Left lung (tissue), 10 donors: ENCODE measurements around the gene CAMTA1. TPM values are rescaled to one million over a fixed set of nuclear protein-coding genes. Genes with fewer than 3 reads are reported as not detected.

Experiments used
- ATAC-seq: fragments of 200-7000 bp; cut with Tn5 transposase; one replicate; pipeline ENCODE4 v1.9.1; 2020; ENCODE audit warnings: moderate library complexity
- DNase-seq, 4 donors: peaks; one replicate each; pipeline ENCODE4 v3.0.0-alpha.2; 2013 to 2020
- H3K27ac ChIP-seq, 2 donors: fragments of 200-600 bp; sonication (generic) in 1 of 2; one replicate each; pipeline versions ENCODE4 v1.5.0 to v1.8.0; 2020 to 2021
- H3K27me3 ChIP-seq, 2 donors: fragments of 200-600 bp; sonication (generic) in 1 of 2; one replicate each; pipeline versions ENCODE4 v1.5.0 to v1.8.0; 2020 to 2021
- H3K36me3 ChIP-seq, 2 donors: fragments of 200-600 bp; sonication (generic) in 1 of 2; one replicate each; pipeline versions ENCODE4 v1.5.0 to v1.8.0; 2020 to 2021
- H3K4me1 ChIP-seq, 2 donors: fragments of 200-600 bp; one replicate each; pipeline ENCODE4 v1.8.0; 2021
- H3K4me3 ChIP-seq, 2 donors: fragments of 200-600 bp; sonication (generic) in 1 of 2; one replicate each; pipeline versions ENCODE4 v1.5.0 to v1.8.0; 2020 to 2021; ENCODE audit warnings: mild to moderate bottlenecking in 1 of 2
- H3K9me3 ChIP-seq, 2 donors: fragments of 200-600 bp; sonication (generic) in 1 of 2; one replicate each; pipeline versions ENCODE4 v1.5.0 to v1.8.0; 2020 to 2021
- CTCF ChIP-seq, 2 donors: fragments of 200-600 bp; sonication (generic) in 1 of 2; IDR thresholded peaks; one replicate each; pipeline versions ENCODE4 v1.5.0 to v1.8.0; 2021; ENCODE audit warnings: antibody characterized with exemption in 2 of 2
- intact Hi-C, 2 donors: fragments of 100-400 bp; cut with DNase I; formaldehyde crosslinking; loops; one replicate each; pipeline versions ENCODE4 v1.11.2 to v1.14.2; 2022
- polyA plus RNA-seq, 6 donors: library from polyadenylated mRNA; unstranded; fragments of 120-200 nt; gene quantifications; one replicate each; pipeline ENCODE4 v1.2.1, GENCODE V29; 2013; ENCODE audit not compliant: insufficient read length in 6 of 6
- total RNA-seq, 2 donors: library from RNA; stranded (reverse); fragmentation: NEBNext Ultra II Directional; extraction: Animal tissue kit (Norgen Biotek cat#: 25700); gene quantifications; one replicate each; pipeline ENCODE4 v1.2.1, GENCODE V29; 2021
- donor health status: DM: no; HTN: yes; CAD: no.
- donor health status: DM: no; HTN: no; CAD: no.

Gene CAMTA1
- total and polyA plus RNA-seq, 8 donors, result 42.7 to 69.1 (median 49.4) TPM

- no peaks in the 10 kb centered on the region for H3K27me3 ChIP-seq
- no peak overlapping the region for H3K27ac ChIP-seq
- H3K36me3 ChIP-seq, result no peaks in the 10 kb centered on the region
- H3K4me1 ChIP-seq, result no peaks in the 10 kb centered on the region
- H3K4me3 ChIP-seq, result no peak overlapping the region
- intact Hi-C loops, result no loop called here
- ATAC-seq (no peak), DNase-seq (no peak)
- H3K9me3 ChIP-seq, result no peaks in the 10 kb centered on the region
- no peak for TF ChIP-seq CTCF (IDR thresholded peaks at IDR 0.05)
These were observed 559.0 kb downstream of the CAMTA1 start for GRCh38 chr1:7344299-7344698.

- no peaks in the 10 kb centered on the region for H3K9me3 ChIP-seq
- no peak overlapping the region for H3K27ac ChIP-seq
- intact Hi-C loops, result no loop called here
- H3K4me3 ChIP-seq, result no peak overlapping the region
- no peaks in the 10 kb centered on the region for H3K36me3 ChIP-seq
- no peaks in the 10 kb centered on the region for H3K27me3 ChIP-seq
- TF ChIP-seq CTCF (IDR thresholded peaks at IDR 0.05), result no peak
- H3K4me1 ChIP-seq, result no peaks in the 10 kb centered on the region
- ATAC-seq (no peak), DNase-seq (no peak)
These were observed 560.3 kb downstream of the CAMTA1 start for GRCh38 chr1:7345516-7345915.

GRCh38 chr1:7346070-7346596 lies 560.9 kb downstream of the CAMTA1 start:
- H3K4me3 ChIP-seq, result no peak overlapping the region
- DNase-seq (no peak), ATAC-seq (no peak)
- no peaks in the 10 kb centered on the region for H3K9me3 ChIP-seq
- H3K4me1 ChIP-seq, result no peaks in the 10 kb centered on the region
- H3K27ac ChIP-seq, result no peak overlapping the region
- intact Hi-C loops, result no loop called here
- no peaks in the 10 kb centered on the region for H3K36me3 ChIP-seq
- H3K27me3 ChIP-seq, result no peaks in the 10 kb centered on the region
- TF ChIP-seq CTCF (IDR thresholded peaks at IDR 0.05), result no peak

GRCh38 chr1:7346600-7347570 lies 561.6 kb downstream of the CAMTA1 start:
- ATAC-seq, result no peak
- no peak for TF ChIP-seq CTCF (IDR thresholded peaks at IDR 0.05)
- H3K4me1 ChIP-seq, result no peaks in the 10 kb centered on the region

GRCh38 chr1:7348073-7348472 lies 562.8 kb downstream of the CAMTA1 start:
- no peak for TF ChIP-seq CTCF (IDR thresholded peaks at IDR 0.05)
- H3K27me3 ChIP-seq, result no peaks in the 10 kb centered on the region

More at GRCh38 chr1:7346600-7347570, 561.6 kb downstream of the CAMTA1 start:
- DNase-seq, result no peak
- H3K36me3 ChIP-seq, result no peaks in the 10 kb centered on the region
- H3K27ac ChIP-seq, result no peak overlapping the region
- no peaks in the 10 kb centered on the region for H3K27me3 ChIP-seq
- H3K4me3 ChIP-seq, result no peak overlapping the region
- no peaks in the 10 kb centered on the region for H3K9me3 ChIP-seq
- intact Hi-C loops, result no loop called here

More at GRCh38 chr1:7348073-7348472, 562.8 kb downstream of the CAMTA1 start:
- Histone ChIP-seq H3K4me3 (no peak overlapping the region), H3K27ac (no peak overlapping the region), H3K4me1 (no peaks in the 10 kb centered on the region), H3K9me3 (no peaks in the 10 kb centered on the region), H3K36me3 (no peaks in the 10 kb centered on the region)
- intact Hi-C loops, result no loop called here
- DNase-seq (no peak), ATAC-seq (no peak)
